Astrocyte of the spinal cord (primary cell): ENCODE measurements around the gene ARNT2.

Experiments
- DNase-seq: peaks from one replicate; pipeline ENCODE4 v3.0.0; 2011; ENCODE audit warnings: low read depth, low spot score
- H3K4me3 ChIP-seq: 2 replicates; pipeline ENCODE4 v1.5.1; 2011; ENCODE audit warnings: low read depth, mild to moderate bottlenecking, low read length, moderate library complexity
- CTCF ChIP-seq: IDR thresholded peaks from 2 replicates; pipeline ENCODE4 v1.5.1; 2012; ENCODE audit warnings: low read depth, mild to moderate bottlenecking, low read length, inconsistent platforms
- in situ Hi-C: cut with HindIII; loops from 2 replicates; pipeline ENCODE4 v1.10.0; 2017; ENCODE audit warnings: low sequenced_read_pairs

Gene ARNT2

GRCh38 chr15:80444680-80445251 lies 40.6 kb downstream of the ARNT2 start:
- no peak overlapping the region for H3K4me3 ChIP-seq
- TF ChIP-seq CTCF = no peak
- no peak for DNase-seq
- in situ Hi-C loops = no loop called here

- in situ Hi-C loops = no loop called here
- TF ChIP-seq CTCF = no peak
- no peak overlapping the region for H3K4me3 ChIP-seq
- no peak for DNase-seq
Observed at GRCh38 chr15:80445300-80446041, 41.3 kb downstream of the ARNT2 start.

GRCh38 chr15:80447077-80447476 lies 42.9 kb downstream of the ARNT2 start:
- H3K4me3 ChIP-seq = no peak overlapping the region
- no peak for DNase-seq
- TF ChIP-seq CTCF = no peak
- in situ Hi-C loops = no loop called here

GRCh38 chr15:80449825-80450224 lies 45.6 kb downstream of the ARNT2 start:
- no peak for DNase-seq
- in situ Hi-C loops = no loop called here
- no peak for TF ChIP-seq CTCF
- no peak overlapping the region for H3K4me3 ChIP-seq

- DNase-seq = peak; percentile 92
- peak; percentile 10 for TF ChIP-seq CTCF
- H3K4me3 ChIP-seq = no peak overlapping the region
- in situ Hi-C loops = no loop called here
Observed at GRCh38 chr15:80450811-80451321, 46.7 kb downstream of the ARNT2 start.

GRCh38 chr15:80452166-80452565 lies 48.0 kb downstream of the ARNT2 start:
- no peak overlapping the region for H3K4me3 ChIP-seq
- in situ Hi-C loops = no loop called here
- no peak for TF ChIP-seq CTCF
- no peak for DNase-seq
